Activated gamma-delta T cell treated with Interleukin-2 at 50 U/mL for 16 hours (primary cell): Measurements from ENCODE around the gene TMEM144.
"Not testable (repeated sequence)": the region's sequence is repeated elsewhere in the genome, so short reads cannot be mapped to it uniquely, and the experiment has no call there.

Experiments used
- DNase-seq: peaks from one replicate; pipeline ENCODE4 v3.0.0-alpha.2; 2020

The TMEM144 gene

GRCh38 chr4:158238575-158238974, 28.3 kb downstream of the TMEM144 start:
- DNase-seq = no peak

GRCh38 chr4:158239196-158239595, 28.9 kb downstream of the TMEM144 start:
- DNase-seq = no peak

- no peak for DNase-seq
These were observed 32.8 kb downstream of the TMEM144 start for GRCh38 chr4:158243071-158243470.

- DNase-seq = no peak
These were observed 40.0 kb downstream of the TMEM144 start for GRCh38 chr4:158250321-158250720.

- DNase-seq = peak; percentile 15
These were observed 43.2 kb downstream of the TMEM144 start for GRCh38 chr4:158253350-158253980.

- DNase-seq = no peak
These were observed 44.0 kb downstream of the TMEM144 start for GRCh38 chr4:158254292-158254691.

- no peak for DNase-seq
These were observed 45.5 kb downstream of the TMEM144 start for GRCh38 chr4:158255727-158256324.

GRCh38 chr4:158259955-158260575, 49.8 kb downstream of the TMEM144 start:
- no peak for DNase-seq

- no peak for DNase-seq
These were observed 51.2 kb downstream of the TMEM144 start for GRCh38 chr4:158261480-158261879.

- DNase-seq = no peak
These were observed 58.3 kb downstream of the TMEM144 start for GRCh38 chr4:158268553-158268952.

- DNase-seq = no peak
These were observed 64.3 kb downstream of the TMEM144 start for GRCh38 chr4:158274636-158275035.

- no peak for DNase-seq
These were observed 67.3 kb downstream of the TMEM144 start for GRCh38 chr4:158277558-158277957.

GRCh38 chr4:158279052-158279451, 68.8 kb downstream of the TMEM144 start:
- DNase-seq = not testable (repeated sequence)

- no peak for DNase-seq
These were observed 70.6 kb downstream of the TMEM144 start for GRCh38 chr4:158280856-158281255.

- DNase-seq = no peak
These were observed 72.0 kb downstream of the TMEM144 start for GRCh38 chr4:158282252-158282651.

GRCh38 chr4:158285429-158286216, 75.3 kb downstream of the TMEM144 start:
- DNase-seq = no peak

GRCh38 chr4:158290912-158291311, 80.6 kb downstream of the TMEM144 start:
- no peak for DNase-seq

GRCh38 chr4:158291334-158292055, 81.2 kb downstream of the TMEM144 start:
- DNase-seq = no peak

- no peak for DNase-seq
These were observed 81.9 kb downstream of the TMEM144 start for GRCh38 chr4:158292156-158292555.

GRCh38 chr4:158295053-158295452, 84.8 kb downstream of the TMEM144 start:
- no peak for DNase-seq

- DNase-seq = no peak
These were observed 87.6 kb downstream of the TMEM144 start for GRCh38 chr4:158297866-158298265.

GRCh38 chr4:158299459-158300007, 89.2 kb downstream of the TMEM144 start:
- no peak for DNase-seq

- no peak for DNase-seq
These were observed 89.7 kb downstream of the TMEM144 start for GRCh38 chr4:158300012-158300411.
